ENCODE measurements around the gene IMMP2L.

Gene IMMP2L

DNA sequence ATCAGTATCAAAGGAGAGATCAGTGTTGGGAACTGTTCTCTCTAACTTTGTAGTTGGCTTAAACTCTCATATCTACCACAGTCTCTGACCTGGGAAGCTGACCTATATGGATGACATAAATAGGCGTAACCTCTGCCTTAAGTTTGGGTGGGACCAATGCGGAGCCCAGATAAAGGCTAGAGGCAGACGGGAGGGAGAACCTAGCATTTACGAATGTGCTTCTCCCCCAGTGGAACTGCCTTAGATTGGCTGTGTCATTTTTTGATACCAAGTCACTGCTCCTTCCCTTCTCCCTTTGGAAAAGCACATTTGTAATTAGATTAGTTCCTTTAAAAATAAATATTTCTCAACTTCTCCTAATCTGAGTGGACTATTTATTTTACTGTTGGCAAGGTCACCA, 495.0 kb downstream of the IMMP2L start:
- DNase-seq = no peak

DNA sequence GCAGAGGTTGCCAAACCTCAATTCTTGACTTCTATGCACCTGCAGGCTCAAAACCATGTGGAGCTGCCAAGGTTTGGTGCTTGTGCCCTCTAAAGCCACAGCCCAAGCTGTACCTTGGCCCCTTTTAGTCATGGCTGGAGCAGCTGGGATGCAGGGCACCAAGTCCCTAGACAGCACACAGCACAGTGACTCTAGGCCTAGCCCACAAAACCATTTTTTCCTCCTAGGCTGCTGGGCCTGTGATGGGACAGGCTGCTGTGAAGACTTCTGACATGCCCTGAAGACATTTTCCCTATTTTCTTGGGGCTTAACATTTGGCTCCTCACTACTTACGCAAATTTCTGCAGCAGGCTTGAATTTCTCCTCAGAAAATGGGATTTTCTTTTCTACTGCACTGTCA, 499.1 kb downstream of the IMMP2L start:
- no peak for DNase-seq

DNA sequence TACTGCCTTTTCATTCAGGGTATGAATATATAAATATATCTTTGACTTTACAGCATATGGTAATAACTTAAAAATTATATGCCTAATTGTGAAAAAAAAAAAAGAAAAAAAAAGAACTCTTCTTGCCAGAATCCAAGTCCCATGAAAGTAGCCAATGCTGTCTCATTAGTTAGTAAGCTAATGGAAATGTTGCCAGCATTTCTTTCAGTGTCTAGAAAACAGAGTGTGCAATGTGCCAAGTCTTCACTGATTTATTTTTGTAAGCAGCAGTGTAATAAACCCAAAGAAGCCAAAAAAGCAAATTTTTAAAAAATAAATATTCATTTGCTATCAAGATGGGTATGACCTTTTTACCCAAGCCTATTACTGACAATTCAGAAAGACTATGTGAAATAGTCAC, 502.5 kb downstream of the IMMP2L start:
- DNase-seq = no peak

DNA sequence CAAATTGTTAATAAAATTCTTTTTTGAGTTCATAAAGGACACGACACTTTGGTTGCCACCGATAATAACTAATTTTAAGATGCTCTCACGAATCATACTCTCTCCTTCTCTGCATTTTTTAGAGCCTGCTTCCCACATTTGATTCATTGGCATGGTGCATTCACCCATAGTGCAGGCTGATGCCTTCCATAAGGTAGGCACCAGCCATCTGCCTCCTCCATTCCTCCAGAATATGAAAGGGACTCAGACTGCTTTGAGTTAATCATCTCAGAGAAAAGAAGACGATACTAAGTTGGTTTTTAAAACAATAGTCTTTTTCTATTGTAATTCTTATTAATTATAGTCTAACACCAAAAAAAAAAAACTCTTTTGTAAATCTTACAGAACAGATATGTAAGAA, 505.2 kb downstream of the IMMP2L start:
- DNase-seq = no peak

DNA sequence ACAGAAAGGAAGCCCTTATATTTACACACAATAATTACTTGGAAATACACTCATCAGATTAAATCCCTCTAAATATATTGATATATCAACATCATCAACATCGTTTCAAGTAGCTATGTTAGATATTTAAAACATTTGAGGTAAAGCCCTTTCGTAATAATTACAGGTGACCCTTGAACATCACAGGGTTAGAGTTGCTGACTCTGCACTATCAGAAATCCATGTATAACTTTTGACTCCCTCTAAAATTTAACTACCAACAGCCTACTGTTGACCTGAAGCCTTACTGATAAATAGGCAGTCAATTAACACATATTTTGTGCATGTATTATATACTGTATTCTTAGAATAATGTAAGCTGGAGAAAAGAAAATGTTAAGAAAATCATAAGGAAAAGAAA, 505.9 kb downstream of the IMMP2L start:
- DNase-seq = no peak

DNA sequence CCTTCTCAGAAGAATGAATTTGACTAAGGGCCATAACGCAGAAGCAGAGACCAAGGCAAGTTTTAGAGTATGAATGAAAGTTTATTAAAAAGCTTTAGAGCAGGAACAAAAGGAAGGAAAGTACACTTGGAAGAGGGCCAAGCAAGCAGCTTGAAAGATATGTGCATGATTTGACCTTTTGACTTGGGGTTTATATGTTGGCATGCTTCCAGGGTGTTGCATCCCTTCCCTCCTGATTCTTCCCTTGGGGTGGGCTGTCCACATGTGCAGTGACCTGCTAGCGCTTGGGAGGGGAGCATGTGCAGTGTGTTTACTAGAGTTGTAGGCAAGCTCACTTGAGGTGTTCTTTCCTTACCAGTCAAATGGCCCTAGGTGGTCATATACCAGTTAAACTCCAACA, 509.3 kb downstream of the IMMP2L start:
- DNase-seq = no peak

DNA sequence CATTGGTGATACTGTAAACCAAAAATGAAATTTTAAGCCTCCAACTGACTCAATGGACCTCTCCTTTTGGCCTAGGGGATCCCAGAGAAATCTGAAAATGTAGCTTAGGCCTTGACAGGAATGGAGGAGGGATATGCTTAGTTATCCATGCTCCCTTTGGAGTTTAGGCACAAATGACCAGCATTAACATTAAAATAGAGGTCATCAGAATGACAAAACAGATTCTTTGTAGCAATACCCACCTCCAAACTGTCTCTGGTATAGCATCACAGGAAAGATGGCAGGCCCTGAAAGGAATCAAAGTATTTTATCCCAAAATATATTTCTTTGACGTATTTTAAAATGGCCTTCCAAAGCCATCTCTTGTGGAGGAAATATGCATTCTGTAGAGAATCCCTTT, 510.5 kb downstream of the IMMP2L start:
- no peak for DNase-seq

DNA sequence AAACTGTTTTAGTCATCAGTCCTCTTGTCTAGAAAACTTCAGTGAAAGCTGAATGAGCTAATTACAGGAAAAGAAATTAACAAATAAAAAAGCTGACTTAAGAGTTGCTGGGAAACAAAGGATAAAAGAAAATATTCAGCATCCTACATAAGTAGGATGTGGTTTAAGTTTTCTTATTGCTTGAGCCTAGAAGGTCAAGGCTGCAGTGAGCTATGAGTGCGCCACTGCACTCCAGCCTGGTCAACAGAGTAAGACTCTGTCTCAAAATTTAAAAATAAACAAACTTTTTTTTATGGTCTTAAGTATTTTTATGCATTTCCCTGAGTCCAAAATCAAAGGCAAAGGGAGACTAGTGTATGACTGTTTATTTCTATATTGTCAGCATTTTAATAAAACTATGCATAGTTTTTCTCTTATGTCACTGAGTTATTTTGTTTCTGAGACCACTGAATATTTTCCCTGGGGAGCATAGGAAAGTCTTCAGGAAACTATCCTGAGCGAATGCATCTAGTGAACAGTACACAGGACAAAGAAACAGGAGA, 511.3 kb downstream of the IMMP2L start:
- DNase-seq = no peak

DNA sequence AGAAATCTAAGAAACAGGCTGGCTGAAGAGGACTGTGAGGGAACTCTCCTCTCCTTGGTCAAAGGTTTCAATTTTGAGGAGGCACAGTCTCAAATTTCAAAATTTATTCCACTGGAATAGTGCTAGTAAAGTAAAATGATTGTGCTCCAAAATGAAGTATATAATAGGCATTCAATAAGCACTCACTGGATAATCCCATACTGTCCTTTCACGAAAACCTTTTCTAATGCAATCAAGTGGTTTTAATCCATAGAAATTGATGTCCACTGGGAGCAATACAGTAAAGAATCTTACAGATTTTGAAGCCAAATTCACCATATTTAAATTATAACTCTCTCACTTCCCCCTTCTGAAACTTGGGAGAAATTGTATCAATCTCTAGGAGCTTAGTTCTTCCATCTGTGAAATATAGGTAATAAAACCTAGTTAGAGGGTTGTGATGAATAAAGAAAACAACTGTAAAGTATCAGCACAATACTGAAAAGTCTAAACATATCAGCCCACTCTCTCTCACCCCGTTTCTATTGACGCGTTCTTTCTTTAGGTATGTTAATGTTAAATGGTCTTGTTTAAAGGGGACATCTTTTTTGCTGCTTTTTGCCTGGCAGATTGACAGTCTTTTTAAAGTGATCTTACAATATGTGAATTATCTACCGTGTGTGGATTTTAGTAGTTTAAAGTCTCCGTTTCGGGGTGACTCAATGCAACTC, 512.2 kb downstream of the IMMP2L start:
- DNase-seq = no peak

DNA sequence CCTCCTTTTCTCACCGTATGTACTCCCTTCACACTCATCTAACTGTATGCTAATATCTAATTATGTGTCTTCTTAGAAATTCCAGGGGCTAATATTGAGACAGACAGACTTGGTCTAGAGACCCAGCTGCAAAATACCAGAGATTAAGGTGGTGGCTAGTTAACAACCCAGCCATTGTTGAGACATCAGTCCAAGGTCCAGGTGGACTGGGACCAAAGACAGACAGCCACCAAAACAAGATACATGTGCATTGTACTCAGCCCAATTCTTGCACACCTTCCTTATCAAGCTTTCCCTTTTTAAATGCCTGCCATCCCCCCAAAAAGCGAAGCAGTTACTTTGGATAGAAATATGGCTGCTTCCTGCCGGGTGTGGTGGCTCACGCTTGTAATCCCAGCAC, 514.7 kb downstream of the IMMP2L start:
- DNase-seq = no peak

DNA sequence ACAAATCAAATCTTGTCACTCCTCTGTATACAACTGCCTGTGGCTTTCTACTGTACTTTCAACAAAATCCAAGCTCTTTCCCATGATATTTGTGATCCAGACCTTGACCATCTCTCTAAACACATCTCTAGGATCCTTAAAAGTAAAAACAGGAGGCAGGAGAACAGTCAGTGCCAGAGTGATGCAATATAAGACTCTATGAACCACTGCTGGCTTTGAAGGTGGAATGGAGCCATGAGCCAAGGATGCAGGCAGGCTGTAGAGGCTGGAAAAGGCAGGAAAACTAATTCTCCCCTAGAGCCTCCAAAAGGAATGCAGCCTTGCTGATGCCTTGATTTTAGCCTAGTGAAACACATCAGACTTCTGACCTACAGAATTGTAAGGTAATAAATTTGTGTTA, 516.8 kb downstream of the IMMP2L start:
- no peak for DNase-seq

DNA sequence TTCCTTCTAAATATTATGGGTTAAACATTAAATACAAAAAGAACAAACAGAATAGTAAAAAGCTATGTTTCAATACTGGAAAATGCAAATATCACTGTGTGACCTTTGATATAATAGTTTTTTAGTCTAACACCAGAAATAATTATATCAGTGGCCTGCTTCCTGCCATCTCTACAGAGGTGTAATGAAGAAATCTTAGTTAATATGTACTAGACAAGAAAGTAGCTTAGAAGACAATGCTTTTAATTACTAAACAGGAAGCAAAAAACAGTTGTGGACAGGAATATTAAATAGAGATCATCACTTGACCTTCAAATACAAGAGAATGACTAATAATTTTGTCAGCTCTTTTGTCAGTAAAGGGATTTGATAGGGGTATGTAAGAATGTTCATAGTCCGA, 518.7 kb downstream of the IMMP2L start:
- no peak for DNase-seq

DNA sequence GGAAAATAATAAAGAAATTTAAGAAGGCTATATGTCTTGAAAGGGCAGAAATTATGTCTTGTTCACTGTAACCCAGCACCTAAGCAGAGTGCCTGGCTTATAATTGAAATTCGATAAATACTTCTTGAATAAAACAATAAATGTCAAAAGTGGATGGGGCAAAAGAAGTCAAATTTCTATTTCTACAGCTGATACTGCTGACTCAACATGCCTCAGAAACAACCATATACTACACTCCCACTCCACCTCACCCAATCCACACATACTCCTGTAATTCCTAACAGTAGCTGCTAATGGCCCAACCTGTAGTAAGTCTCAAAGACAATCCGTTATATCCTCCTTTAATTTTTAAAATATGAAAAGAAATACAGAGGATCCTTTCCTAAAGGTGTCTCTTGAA, 519.5 kb downstream of the IMMP2L start:
- DNase-seq = no peak

DNA sequence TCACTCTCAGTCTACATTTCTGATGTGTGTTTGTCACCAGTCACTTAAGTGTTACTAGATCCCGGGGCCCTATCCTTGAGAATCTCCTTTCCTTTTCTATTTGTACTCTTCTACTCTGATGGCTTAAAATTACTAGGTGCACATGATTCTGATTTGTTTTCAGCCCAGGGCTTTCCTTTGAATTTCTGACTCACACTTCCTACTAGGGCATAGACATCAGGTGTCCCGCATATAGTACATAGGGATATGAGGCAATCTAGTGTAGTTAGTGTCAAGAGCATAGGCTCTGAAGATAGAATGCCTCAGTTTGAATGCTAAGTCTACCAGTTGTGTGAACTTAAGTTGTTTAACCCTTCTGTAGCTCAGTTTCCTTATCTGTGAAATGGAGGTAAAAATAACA, 520.7 kb downstream of the IMMP2L start:
- DNase-seq = no peak

DNA sequence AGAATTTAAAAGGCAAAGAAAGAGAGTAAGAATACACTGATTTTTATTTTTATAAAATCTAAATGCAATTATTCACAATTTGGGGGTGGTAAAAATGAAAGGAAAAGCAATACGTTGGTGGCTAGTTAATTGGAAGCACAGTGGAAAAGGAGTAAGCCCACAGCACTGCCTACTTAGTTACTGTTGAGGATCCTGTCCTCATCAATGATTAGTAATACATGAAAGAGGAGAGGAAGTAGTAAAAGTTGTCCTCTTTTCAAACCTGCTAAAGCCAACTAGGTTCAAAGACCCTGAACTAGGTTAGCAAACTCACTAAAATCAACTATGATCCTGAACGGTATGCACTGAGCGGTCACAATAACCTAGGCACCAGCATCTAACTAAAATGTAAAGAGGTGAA, 524.1 kb downstream of the IMMP2L start:
- no peak for DNase-seq

DNA sequence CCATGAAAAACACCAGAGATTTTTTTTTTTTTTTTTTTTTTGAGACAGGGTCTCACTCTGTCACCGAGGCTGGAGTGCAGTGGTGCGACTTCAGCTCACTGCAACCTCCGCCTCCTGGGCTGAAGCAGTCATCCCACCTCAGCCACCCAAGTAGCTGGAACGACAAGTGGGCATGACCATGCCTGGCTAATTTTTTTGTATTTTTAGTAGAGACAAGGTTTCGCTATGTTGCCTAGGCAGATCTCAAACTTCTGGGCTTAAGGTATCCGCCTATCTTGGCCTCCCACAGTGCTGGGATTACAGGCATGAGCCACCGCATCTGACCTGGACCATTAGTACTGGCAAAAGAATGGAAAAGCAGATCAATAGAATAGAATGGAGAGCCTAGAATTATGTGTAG, 530.4 kb downstream of the IMMP2L start:
- DNase-seq = no peak

DNA sequence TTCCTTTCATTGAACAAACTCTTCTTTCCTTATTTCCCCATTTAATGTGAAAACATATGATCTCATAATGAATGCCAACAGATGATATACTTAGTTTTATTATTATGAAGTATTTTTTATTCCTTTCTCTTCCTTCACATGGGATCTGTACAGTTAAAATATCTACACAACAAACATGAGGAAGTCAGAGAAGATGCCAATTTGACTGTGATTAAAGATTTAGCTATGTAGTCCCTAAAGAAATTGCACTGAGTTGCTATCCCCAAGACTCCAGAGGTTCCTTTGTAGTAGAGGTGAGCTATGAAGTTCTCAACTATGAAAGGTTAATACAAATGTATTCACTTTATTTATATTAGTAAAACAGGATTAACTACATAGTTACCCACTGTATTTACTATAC, 532.0 kb downstream of the IMMP2L start:
- DNase-seq = no peak

DNA sequence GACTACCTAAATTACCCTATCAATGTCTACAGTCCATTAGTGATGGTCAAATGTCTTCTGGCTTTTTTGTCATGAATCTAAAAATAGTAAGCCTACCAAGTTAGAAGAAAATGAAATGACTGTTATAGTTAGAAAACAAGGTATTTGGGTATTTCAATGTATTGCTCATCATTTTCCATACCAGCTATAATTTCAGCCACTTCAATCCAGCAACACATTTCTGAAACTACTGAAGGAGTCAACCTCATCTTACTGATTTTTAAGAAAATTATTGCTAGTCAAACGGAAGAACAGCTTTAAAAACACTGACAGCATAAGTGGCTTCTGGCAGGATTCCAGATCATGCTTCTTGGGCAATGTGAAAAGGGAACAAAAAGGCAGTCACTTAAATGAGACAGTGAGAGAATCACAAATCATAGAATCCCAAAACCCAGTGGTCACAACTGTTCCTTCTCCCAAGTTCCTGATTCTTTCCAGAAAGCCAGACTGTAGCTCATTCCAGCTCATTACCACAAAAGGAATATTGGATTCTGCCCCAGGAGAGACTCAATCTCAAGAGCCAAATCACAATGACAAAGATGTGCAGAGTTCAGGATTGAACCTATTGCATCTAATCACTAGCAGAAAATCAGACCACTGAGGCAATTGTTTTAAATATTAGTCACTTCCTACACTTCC, 532.6 kb downstream of the IMMP2L start:
- no peak for DNase-seq

DNA sequence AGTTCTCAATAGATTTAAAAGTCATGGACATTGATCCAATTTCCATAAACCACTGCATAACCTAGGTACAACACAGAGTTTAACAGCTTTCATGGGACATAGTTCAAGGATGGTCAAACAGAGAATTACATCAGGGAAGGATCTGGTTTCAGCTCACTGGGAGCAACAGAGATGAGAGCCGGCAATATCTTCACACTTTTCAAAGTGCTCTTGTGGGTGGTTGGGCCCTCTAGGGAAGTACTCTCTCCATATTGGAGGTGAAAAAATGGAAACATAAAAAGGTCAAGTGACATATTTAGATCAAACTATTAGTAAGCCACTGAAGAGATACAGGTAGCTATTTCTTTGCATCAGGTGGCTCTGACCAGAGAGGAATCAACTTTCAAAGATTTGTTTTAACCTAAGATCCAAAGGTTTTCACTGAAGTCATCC, 533.1 kb downstream of the IMMP2L start:
- no peak for DNase-seq

DNA sequence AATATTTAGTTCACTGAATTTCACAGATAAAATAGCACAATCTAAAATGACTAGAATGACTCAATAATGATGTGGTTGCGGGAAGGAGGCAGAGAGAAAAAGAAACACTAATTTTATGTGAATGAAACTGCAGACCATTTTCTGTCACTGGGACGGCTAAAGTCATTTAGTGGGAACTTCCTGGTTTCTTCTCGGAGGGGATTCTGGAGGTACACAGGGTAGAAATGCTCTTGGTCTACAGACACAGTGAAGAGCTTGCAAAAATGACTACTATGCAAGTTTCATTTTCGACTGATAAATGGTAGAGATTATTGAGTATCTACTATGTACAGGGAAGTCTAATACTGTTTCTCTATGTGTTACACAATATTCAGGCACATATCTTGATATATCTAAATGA, 534.9 kb downstream of the IMMP2L start:
- DNase-seq = no peak

DNA sequence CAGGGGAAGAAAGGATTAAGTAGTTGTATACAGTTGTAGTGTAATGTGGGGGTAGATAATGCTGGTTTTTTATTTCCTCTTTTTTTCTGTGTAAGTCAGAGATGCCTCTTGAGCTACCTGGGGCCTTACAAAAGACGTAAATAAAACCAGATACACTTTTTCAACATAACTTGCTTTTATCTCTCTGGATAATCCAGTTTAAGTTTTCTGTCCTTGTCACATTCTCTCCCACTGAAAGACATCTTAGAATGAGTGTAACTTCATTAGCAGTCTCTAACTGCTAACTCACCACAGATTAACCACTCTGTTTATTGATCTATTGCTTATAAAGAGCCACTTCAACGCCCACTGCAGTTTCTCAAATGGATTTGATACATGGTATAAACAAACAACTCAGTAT, 535.5 kb downstream of the IMMP2L start:
- DNase-seq = no peak

DNA sequence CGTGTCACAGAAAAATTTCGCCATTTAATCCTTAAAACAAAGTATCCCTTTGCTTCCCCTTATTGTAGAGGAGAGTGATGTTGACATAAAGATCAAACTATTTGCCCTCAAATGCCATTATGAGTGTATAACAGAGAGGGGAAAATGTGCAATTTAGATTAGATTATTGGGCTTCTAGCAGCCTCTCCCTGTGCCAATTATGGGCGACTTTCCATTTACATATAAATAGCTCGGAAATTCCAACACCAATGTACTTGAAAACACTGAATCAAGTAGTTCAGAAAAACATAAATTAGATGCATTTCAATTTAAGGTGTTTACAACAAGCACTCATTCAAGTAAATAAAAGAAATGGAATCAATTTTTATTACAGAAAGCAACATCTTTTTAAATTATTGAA, 535.9 kb downstream of the IMMP2L start:
- DNase-seq = no peak

DNA sequence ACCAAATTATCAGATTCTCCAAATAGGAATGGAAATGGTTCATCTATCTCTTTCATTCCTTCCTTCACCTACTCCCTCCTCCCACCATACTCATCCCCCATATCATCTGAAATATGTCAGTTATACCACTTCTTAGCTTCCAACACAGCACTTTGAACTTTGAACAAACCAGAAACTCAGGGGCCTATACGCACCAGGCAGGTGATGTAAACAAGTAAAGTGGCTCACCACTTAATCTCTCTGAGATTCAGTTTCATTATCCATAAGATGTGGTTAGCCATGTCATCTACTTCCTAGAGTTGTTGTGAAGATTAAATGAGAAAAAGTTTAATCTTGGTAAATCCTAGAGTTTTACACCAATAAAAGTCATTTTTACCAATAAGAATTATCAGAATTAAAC, 537.3 kb downstream of the IMMP2L start:
- DNase-seq = no peak

DNA sequence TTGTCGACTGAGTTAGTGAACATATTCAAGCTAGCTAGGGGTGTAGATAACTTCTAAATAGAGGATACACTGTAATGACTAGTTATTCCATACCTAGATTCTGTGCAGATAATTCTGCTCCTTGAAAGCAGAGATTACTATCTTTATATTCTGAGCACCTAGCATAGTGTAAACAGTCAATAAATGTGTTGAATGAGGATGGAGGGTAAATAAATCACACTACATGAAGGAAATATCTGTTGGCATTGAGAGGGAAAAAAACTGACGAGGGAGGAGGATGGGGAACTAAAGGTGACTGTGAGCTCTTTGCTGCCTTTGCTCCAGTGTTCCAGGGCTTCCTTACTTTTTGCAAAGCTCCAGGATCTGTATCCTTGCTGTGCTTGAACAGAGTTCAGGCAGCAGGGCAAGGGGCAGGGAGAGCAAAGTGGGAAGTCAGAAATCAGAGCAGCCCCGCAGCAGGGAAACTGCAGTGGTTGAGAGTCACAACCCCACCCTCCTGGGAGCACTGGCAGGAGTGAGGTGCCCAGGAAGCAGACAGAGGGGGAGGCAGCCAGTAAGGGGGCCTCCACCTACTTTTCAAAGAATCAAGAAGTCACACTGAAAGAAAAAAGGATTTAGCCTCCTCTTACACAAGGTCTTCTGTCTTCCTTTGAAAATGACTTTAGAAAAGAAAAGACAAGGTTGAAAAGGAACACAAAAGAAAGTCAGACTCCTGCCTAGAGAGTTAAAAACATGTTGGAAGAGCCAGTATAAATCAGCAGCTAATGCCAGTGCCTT, 543.1 kb downstream of the IMMP2L start:
- DNase-seq = peak; percentile 9

Measured in NCI-H526 treated with DMSO at 0.1 percent for 48 hours (cell line).